SK-N-SH (cell line): ENCODE measurements around the gene ANKRD44. TPM values are rescaled to one million over a fixed set of nuclear protein-coding genes. Genes with fewer than 3 reads are reported as not detected.

Experiments
- CTCF ChIA-PET: fragments of 300-600, 350-600 bp; formaldehyde crosslinking; extraction: SDS; loops from one replicate; lab custom pipeline; 2021; lab: Yijun Ruan, JAX
- POLR2A ChIA-PET: fragments of 350-600 bp; sonication (Branson Sonifier 250); formaldehyde crosslinking; extraction: SDS; loops from one replicate; lab custom pipeline; 2020; ENCODE audit warnings: antibody characterized with exemption, inconsistent platforms; lab: Yijun Ruan, JAX
- DNase-seq: peaks from one replicate; pipeline ENCODE4 v3.0.0; 2012
- H2AFZ ChIP-seq: fragments of 200-600 bp; sonication (generic); 2 replicates; pipeline ENCODE4 v1.8.1; 2016; ENCODE audit warnings: antibody characterized with exemption, mild to moderate bottlenecking, low read depth
- H3F3A ChIP-seq: fragments of 200-600 bp; sonication (generic); replicated peaks from 2 replicates; pipeline ENCODE3; 2016; ENCODE audit warnings: antibody characterized with exemption, mild to moderate bottlenecking; ENCODE audit not compliant: insufficient read depth
- H3K27ac ChIP-seq, 2 experiments: fragments of 200-500 bp in 1 of 2; fragments of 200-600 bp in 1 of 2; sonication (Bioruptor generic) in 1 of 2; sonication (generic), shearing (Covaris generic) in 1 of 2; 2 replicates each; pipeline versions ENCODE4 v1.5.1 to v1.6.1; 2014 to 2016; ENCODE audit warnings: low read depth in 2 of 2, inconsistent platforms in 1 of 2, low read length in 1 of 2, mild to moderate bottlenecking in 1 of 2, mixed read lengths in 1 of 2
- H3K27me3 ChIP-seq: fragments of 200-600 bp; sonication (generic), shearing (Covaris generic); 2 replicates; pipeline ENCODE4 v1.6.1; 2016; ENCODE audit warnings: mixed run types; ENCODE audit not compliant: insufficient read depth
- H3K36me3 ChIP-seq, 2 experiments: fragments of 200-500 bp in 1 of 2; fragments of 200-600 bp in 1 of 2; sonication (Bioruptor generic) in 1 of 2; sonication (generic) in 1 of 2; replicated peaks in 1 of 2; 2 replicates each; pipeline versions ENCODE3 to v1.5.1; 2014 to 2016; ENCODE audit warnings: low read length in 1 of 2, mild to moderate bottlenecking in 1 of 2; ENCODE audit not compliant: insufficient read depth in 2 of 2, control insufficient read depth in 1 of 2
- H3K4me1 ChIP-seq, 2 experiments: fragments of 200-500 bp in 1 of 2; fragments of 200-600 bp in 1 of 2; sonication (Bioruptor generic) in 1 of 2; sonication (generic), shearing (Covaris generic) in 1 of 2; 2 replicates each; pipeline versions ENCODE4 v1.5.1 to v1.6.1; 2014 to 2016; ENCODE audit warnings: low read depth in 1 of 2, low read length in 1 of 2, mixed run types in 1 of 2; ENCODE audit not compliant: insufficient read depth in 2 of 2, control insufficient read depth in 1 of 2
- H3K4me2 ChIP-seq: fragments of 200-600 bp; sonication (generic), shearing (Covaris generic); 2 replicates; pipeline ENCODE4 v1.6.1; 2017; ENCODE audit warnings: mixed run types
- H3K4me3 ChIP-seq, 2 experiments: fragments of 200-500 bp in 1 of 2; fragments of 200-600 bp in 1 of 2; sonication (Bioruptor generic) in 1 of 2; sonication (generic), shearing (Covaris generic) in 1 of 2; 2 replicates each; pipeline versions ENCODE4 v1.5.1 to v1.8.1; 2014 to 2016; ENCODE audit warnings: low read depth in 2 of 2, inconsistent platforms in 1 of 2, low read length in 1 of 2, mild to moderate bottlenecking in 1 of 2, mixed read lengths in 1 of 2, moderate library complexity in 1 of 2
- H3K79me2 ChIP-seq: fragments of 200-600 bp; sonication (generic); 2 replicates; pipeline ENCODE4 v1.8.1; 2017; ENCODE audit warnings: mild to moderate bottlenecking; ENCODE audit not compliant: insufficient read depth
- H3K9ac ChIP-seq: fragments of 200-600 bp; sonication (generic); 2 replicates; pipeline ENCODE4 v1.6.1; 2017; ENCODE audit warnings: mixed run types
- H3K9me2 ChIP-seq: fragments of 200-600 bp; sonication (generic); 2 replicates; pipeline ENCODE4 v1.6.1; 2017; ENCODE audit warnings: mixed run types
- H3K9me3 ChIP-seq: fragments of 200-600 bp; sonication (generic); 2 replicates; pipeline ENCODE4 v1.6.1; 2017; ENCODE audit warnings: mixed run types, mild to moderate bottlenecking, moderate library complexity
- H4K20me1 ChIP-seq: fragments of 200-600 bp; sonication (generic); 2 replicates; pipeline ENCODE4 v1.6.1; 2017; ENCODE audit warnings: mild to moderate bottlenecking, mixed run types; ENCODE audit not compliant: insufficient read depth
- ELF1 ChIP-seq: IDR thresholded peaks from 2 replicates; pipeline ENCODE4 v1.4.0; 2012
- GABPA ChIP-seq: IDR thresholded peaks from 2 replicates; pipeline ENCODE4 v1.4.0; 2012; ENCODE audit warnings: low read depth, mild to moderate bottlenecking
- GATA2 ChIP-seq: sonication (generic); formaldehyde crosslinking; IDR thresholded peaks from 2 replicates; pipeline ENCODE4 v1.5.0; 2020; ENCODE audit warnings: mild to moderate bottlenecking, missing genetic modification reagents
- MEF2A ChIP-seq: IDR thresholded peaks from 2 replicates; pipeline ENCODE4 v1.4.0; 2012; ENCODE audit warnings: low read depth, borderline replicate concordance
- NRF1 ChIP-seq: IDR thresholded peaks from 2 replicates; pipeline ENCODE4 v1.6.1; 2012; ENCODE audit warnings: low read depth, mild to moderate bottlenecking, low read length
- SIN3A ChIP-seq: IDR thresholded peaks from 2 replicates; pipeline ENCODE4 v1.6.1; 2012; ENCODE audit warnings: low read depth, mild to moderate bottlenecking, low read length, moderate library complexity, borderline replicate concordance
- TAF1 ChIP-seq: IDR thresholded peaks from 2 replicates; pipeline ENCODE4 v1.6.1; 2012; ENCODE audit warnings: low read depth, mild to moderate bottlenecking, low read length, moderate library complexity, borderline replicate concordance
- WGBS: methylation state at CpG from one replicate; pipeline ENCODE4 v1.1.6; 2017; ENCODE audit warnings: low lambda C conversion rate; 5-methylcytosine and 5-hydroxymethylcytosine counted together
- polyA plus RNA-seq, 3 experiments: library from polyadenylated mRNA; depleted of rRNA; stranded (reverse); fragments of >200 nt; gene quantifications; 2 replicates each; pipeline ENCODE4 v1.2.3, GENCODE V29; 2012
- TF ChIP-seq, protein P1 (sequence below): IDR thresholded peaks from 2 replicates; pipeline ENCODE4 v1.4.0; 2012; ENCODE audit warnings: low read depth, borderline replicate concordance
- TF ChIP-seq, protein P2 (sequence below): IDR thresholded peaks from 2 replicates; pipeline ENCODE4 v1.4.0; 2012; ENCODE audit warnings: low read depth
- TF ChIP-seq, protein P3 (sequence below): IDR thresholded peaks from 2 replicates; pipeline ENCODE4; 2012
- TF ChIP-seq, protein P4 (sequence below): IDR thresholded peaks from 2 replicates; pipeline ENCODE4 v1.6.1; 2012; ENCODE audit warnings: mild to moderate bottlenecking, low read depth, low read length, moderate library complexity
- TF ChIP-seq, protein P5 (sequence below): fragments of 150-350 bp; IDR thresholded peaks from 2 replicates; pipeline ENCODE4 v1.6.1; 2017; ENCODE audit warnings: antibody characterized with exemption, low read length, low read depth, borderline replicate concordance

ANKRD44 gene
- polyA plus RNA-seq, 1 of the 3 experiments (the other 2 are of a cell fraction), result 12.5 TPM

DNA sequence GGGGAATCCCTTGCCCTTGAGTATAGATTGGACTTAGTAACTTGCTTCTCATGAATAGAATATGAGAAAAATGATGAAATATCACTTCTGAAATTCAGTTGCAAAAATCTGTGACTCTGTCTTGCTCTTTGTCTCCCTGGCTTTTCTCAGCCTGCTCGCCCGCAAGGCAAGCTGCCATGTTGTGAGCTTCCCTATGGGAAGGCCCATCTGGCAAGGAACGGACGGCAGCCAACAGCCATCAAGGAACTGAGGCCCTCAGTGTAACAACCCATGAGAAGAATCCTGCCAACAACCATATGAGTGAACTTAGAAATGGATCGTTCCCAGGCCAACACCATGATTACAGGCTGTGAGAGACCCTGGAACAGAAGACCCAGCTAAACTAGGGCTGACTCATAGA, 325.7 kb downstream of the ANKRD44 start (continued):
- TF ChIP-seq, protein P1, sequence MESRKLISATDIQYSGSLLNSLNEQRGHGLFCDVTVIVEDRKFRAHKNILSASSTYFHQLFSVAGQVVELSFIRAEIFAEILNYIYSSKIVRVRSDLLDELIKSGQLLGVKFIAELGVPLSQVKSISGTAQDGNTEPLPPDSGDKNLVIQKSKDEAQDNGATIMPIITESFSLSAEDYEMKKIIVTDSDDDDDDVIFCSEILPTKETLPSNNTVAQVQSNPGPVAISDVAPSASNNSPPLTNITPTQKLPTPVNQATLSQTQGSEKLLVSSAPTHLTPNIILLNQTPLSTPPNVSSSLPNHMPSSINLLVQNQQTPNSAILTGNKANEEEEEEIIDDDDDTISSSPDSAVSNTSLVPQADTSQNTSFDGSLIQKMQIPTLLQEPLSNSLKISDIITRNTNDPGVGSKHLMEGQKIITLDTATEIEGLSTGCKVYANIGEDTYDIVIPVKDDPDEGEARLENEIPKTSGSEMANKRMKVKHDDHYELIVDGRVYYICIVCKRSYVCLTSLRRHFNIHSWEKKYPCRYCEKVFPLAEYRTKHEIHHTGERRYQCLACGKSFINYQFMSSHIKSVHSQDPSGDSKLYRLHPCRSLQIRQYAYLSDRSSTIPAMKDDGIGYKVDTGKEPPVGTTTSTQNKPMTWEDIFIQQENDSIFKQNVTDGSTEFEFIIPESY, result no peak
- TF ChIP-seq MEF2A (no peak), SIN3A (no peak), GABPA (no peak), ELF1 (no peak), NRF1 (no peak)
- TF ChIP-seq, protein P2, sequence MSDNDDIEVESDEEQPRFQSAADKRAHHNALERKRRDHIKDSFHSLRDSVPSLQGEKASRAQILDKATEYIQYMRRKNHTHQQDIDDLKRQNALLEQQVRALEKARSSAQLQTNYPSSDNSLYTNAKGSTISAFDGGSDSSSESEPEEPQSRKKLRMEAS, result no peak
- TF ChIP-seq, protein P3, sequence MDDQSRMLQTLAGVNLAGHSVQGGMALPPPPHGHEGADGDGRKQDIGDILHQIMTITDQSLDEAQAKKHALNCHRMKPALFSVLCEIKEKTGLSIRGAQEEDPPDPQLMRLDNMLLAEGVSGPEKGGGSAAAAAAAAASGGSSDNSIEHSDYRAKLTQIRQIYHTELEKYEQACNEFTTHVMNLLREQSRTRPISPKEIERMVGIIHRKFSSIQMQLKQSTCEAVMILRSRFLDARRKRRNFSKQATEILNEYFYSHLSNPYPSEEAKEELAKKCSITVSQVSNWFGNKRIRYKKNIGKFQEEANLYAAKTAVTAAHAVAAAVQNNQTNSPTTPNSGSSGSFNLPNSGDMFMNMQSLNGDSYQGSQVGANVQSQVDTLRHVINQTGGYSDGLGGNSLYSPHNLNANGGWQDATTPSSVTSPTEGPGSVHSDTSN, result no peak
- TF ChIP-seq, protein P4, sequence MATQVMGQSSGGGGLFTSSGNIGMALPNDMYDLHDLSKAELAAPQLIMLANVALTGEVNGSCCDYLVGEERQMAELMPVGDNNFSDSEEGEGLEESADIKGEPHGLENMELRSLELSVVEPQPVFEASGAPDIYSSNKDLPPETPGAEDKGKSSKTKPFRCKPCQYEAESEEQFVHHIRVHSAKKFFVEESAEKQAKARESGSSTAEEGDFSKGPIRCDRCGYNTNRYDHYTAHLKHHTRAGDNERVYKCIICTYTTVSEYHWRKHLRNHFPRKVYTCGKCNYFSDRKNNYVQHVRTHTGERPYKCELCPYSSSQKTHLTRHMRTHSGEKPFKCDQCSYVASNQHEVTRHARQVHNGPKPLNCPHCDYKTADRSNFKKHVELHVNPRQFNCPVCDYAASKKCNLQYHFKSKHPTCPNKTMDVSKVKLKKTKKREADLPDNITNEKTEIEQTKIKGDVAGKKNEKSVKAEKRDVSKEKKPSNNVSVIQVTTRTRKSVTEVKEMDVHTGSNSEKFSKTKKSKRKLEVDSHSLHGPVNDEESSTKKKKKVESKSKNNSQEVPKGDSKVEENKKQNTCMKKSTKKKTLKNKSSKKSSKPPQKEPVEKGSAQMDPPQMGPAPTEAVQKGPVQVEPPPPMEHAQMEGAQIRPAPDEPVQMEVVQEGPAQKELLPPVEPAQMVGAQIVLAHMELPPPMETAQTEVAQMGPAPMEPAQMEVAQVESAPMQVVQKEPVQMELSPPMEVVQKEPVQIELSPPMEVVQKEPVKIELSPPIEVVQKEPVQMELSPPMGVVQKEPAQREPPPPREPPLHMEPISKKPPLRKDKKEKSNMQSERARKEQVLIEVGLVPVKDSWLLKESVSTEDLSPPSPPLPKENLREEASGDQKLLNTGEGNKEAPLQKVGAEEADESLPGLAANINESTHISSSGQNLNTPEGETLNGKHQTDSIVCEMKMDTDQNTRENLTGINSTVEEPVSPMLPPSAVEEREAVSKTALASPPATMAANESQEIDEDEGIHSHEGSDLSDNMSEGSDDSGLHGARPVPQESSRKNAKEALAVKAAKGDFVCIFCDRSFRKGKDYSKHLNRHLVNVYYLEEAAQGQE, result no peak

DNA sequence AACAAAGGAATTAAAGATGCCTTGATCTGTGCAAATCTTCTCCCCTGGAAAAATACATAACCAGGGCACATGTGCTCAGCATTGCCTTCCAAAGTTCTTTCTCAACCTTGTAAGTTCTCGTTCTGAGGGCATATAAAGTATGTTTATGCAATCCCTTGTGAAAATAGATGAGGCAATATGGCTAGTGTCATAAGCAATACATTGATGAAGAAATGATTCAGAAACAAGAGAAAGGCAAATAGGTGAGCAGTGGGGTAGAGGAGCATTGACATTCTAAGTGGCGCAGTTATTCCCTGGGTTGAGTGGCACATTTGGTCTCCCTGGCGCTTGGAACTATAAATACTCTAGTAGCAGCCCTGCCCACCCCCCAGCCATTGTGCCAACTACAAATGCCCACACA, 326.6 kb downstream of the ANKRD44 start:
- Histone ChIP-seq H3K36me3 (no peaks in the 10 kb centered on the region), H3K9ac (no peak overlapping the region), H3K9me2 (no peaks in the 10 kb centered on the region), H3K4me2 (no peak overlapping the region), H4K20me1 (no peaks in the 10 kb centered on the region), H2AFZ (no peak overlapping the region), H3K27ac (no peak overlapping the region), H3K4me3 (no peak overlapping the region), H3K9me3 (no peaks in the 10 kb centered on the region), H3K79me2 (no peaks in the 10 kb centered on the region), H3K4me1 (peaks cover 16 to 17% of the 10 kb centered on the region in 2 experiments), H3F3A (peaks cover 13% of the 10 kb centered on the region), H3K27me3 (no peaks in the 10 kb centered on the region)
- ChIA-PET POLR2A (no interaction called here), CTCF (interaction anchor here (0.9 kb wide), 1 partner anchor 14 kb away, joined by 3 read pairs; no protein-coding TSS in a partner anchor)
- TF ChIP-seq, protein P5, sequence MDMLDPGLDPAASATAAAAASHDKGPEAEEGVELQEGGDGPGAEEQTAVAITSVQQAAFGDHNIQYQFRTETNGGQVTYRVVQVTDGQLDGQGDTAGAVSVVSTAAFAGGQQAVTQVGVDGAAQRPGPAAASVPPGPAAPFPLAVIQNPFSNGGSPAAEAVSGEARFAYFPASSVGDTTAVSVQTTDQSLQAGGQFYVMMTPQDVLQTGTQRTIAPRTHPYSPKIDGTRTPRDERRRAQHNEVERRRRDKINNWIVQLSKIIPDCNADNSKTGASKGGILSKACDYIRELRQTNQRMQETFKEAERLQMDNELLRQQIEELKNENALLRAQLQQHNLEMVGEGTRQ, result no peak
- no peak for TF ChIP-seq TAF1
- no peak for TF ChIP-seq GATA2
- no peak for DNase-seq
- 78% methylated on average over 3 of the region's 3 CpGs for WGBS
